ENCODE results near the gene NCOA7. TPM values are rescaled to one million over a fixed set of nuclear protein-coding genes. Genes with fewer than 3 reads are reported as not detected.

NCOA7 gene
- total RNA-seq, 6 experiments from 2014 or later = 11.4 to 71.8 (median 23.0) TPM

DNA sequence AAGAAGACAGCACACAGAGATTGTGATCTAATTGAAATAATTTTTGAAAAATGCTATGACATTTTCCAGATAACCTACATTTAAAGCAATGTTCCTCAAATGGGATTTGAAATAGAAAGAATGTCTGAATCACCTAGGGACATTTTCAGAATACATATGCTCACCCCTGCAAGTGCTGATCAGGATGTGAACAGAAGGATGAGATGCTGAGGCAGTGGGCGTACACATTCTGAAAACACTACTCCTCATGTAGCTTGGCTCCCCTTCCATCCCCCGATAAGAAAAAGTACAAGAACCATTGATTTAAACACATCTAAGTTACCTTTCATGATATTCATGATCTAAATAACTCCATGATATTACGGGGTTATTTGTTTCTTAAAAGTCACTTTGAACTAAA is 136.0 kb downstream of the NCOA7 start:
- H3K36me3 ChIP-seq = peaks cover 0 to 41% (median 26%) of the 10 kb centered on the region in 4 donors
- 92% methylated on average over 2 of the region's 3 CpGs for WGBS (ENCODE audit: insufficient coverage, low coverage, low lambda C conversion rate, missing lambda C conversion rate)

GRCh38 chr6:125927761-125928160 is 137.0 kb downstream of the NCOA7 start:
- peak overlapping the region in 1 of 3 donors; percentile 12 for H3K27ac ChIP-seq
- ATAC-seq = peak; percentile 10 to 77 (median 44)

More for the DNA sequence above, 136.0 kb downstream of the NCOA7 start:
- TF ChIP-seq POLR2A (IDR thresholded peaks at IDR 0.05) = no peak
- TF ChIP-seq, protein P1, sequence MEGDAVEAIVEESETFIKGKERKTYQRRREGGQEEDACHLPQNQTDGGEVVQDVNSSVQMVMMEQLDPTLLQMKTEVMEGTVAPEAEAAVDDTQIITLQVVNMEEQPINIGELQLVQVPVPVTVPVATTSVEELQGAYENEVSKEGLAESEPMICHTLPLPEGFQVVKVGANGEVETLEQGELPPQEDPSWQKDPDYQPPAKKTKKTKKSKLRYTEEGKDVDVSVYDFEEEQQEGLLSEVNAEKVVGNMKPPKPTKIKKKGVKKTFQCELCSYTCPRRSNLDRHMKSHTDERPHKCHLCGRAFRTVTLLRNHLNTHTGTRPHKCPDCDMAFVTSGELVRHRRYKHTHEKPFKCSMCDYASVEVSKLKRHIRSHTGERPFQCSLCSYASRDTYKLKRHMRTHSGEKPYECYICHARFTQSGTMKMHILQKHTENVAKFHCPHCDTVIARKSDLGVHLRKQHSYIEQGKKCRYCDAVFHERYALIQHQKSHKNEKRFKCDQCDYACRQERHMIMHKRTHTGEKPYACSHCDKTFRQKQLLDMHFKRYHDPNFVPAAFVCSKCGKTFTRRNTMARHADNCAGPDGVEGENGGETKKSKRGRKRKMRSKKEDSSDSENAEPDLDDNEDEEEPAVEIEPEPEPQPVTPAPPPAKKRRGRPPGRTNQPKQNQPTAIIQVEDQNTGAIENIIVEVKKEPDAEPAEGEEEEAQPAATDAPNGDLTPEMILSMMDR (IDR thresholded peaks at IDR 0.05) = no peak
- DNase-seq (no peak), ATAC-seq (no peak)
- Histone ChIP-seq H3K9me3 (no peaks in the 10 kb centered on the region), H3K4me1 (peaks cover 0 to 23% (median 11%) of the 10 kb centered on the region in 4 donors), H3K27ac (no peak overlapping the region), H3K27me3 (no peaks in the 10 kb centered on the region), H3K4me3 (no peak overlapping the region)
- intact Hi-C loops (cut with DNase I) = no loop called here

GRCh38 chr6:125930765-125931418 is 140.1 kb downstream of the NCOA7 start:
- H3K27me3 ChIP-seq = no peaks in the 10 kb centered on the region
- WGBS (ENCODE audit: insufficient coverage, low coverage, low lambda C conversion rate, missing lambda C conversion rate) = 53% methylated on average over 3 of the region's 3 CpGs
- no peak overlapping the region for H3K4me3 ChIP-seq
- no peaks in the 10 kb centered on the region for H3K4me1 ChIP-seq
- no peak overlapping the region for H3K27ac ChIP-seq
- ATAC-seq = peak; percentile 49 to 87 (median 80)
- H3K36me3 ChIP-seq = peaks cover 0 to 34% (median 16%) of the 10 kb centered on the region in 4 donors
- DNase-seq = no peak
- H3K9me3 ChIP-seq = no peaks in the 10 kb centered on the region
- intact Hi-C loops (cut with DNase I) = no loop called here
- TF ChIP-seq POLR2A (IDR thresholded peaks at IDR 0.05) = no peak
- TF ChIP-seq, protein P1 (IDR thresholded peaks at IDR 0.05) = no peak

More at GRCh38 chr6:125927761-125928160, 137.0 kb downstream of the NCOA7 start:
- intact Hi-C loops (cut with DNase I) = no loop called here
- WGBS (ENCODE audit: insufficient coverage, low coverage, low lambda C conversion rate, missing lambda C conversion rate) = 63% methylated on average over 2 of the region's 7 CpGs
- TF ChIP-seq, protein P1 (IDR thresholded peaks at IDR 0.05) = no peak
- TF ChIP-seq POLR2A (IDR thresholded peaks at IDR 0.05) = no peak
- no peak overlapping the region for H3K4me3 ChIP-seq
- H3K36me3 ChIP-seq = peaks cover 0 to 38% (median 25%) of the 10 kb centered on the region in 4 donors
- no peaks in the 10 kb centered on the region for H3K27me3 ChIP-seq
- H3K4me1 ChIP-seq = peaks cover 0 to 14% (median 6%) of the 10 kb centered on the region in 4 donors
- no peaks in the 10 kb centered on the region for H3K9me3 ChIP-seq
- peak in 1 of 3 donors; percentile 54 for DNase-seq

DNA sequence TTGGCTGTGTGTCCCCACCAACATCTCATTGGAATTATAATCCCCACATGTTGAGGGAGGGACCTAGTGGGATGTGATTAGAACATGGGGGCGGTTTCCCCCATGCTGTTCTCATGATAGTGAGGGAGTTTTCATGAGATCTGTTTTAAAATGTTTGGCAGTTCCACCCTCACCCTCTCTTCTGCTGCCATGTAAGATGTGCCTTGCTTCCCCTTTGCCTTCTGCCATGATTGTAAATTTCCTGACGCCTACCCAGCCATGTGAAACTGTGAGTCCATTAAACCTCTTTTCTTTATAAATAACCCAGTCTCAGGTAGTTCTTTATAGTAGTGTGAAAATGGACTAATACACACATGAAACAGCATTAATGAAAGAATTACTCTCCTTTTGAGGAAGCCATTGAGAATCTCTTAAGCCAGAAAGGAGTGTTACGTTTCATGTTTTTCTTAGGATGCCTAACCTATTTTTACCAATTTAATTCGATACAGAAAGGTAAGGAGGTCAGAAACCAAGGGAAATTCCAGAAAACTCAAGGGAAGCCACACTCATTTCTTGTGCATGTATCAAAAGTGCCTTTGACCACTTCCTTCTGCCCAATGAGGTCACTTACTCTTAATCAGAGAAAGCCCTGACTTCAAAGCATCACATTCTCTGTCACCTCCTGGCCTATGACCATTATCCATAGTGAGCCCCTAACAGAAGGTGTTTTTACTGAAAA is 141.1 kb downstream of the NCOA7 start:
- H3K4me1 ChIP-seq = no peaks in the 10 kb centered on the region
- no peak overlapping the region for H3K27ac ChIP-seq
- H3K36me3 ChIP-seq = peaks cover 0 to 27% (median 16%) of the 10 kb centered on the region in 4 donors
- no peak for ATAC-seq
- no peak overlapping the region for H3K4me3 ChIP-seq
- 83% methylated on average over 4 of the region's 4 CpGs for WGBS (ENCODE audit: insufficient coverage, low coverage, low lambda C conversion rate, missing lambda C conversion rate)
- no peaks in the 10 kb centered on the region for H3K27me3 ChIP-seq
- no peaks in the 10 kb centered on the region for H3K9me3 ChIP-seq
- intact Hi-C loops (cut with DNase I) = no loop called here
- DNase-seq = no peak
- TF ChIP-seq, protein P1 (IDR thresholded peaks at IDR 0.05) = no peak
- no peak for TF ChIP-seq POLR2A (IDR thresholded peaks at IDR 0.05)

Measured in right lobe of liver (tissue), 6 donors.